Measurements from ENCODE around the gene TMOD3. TPM values are rescaled to one million over a fixed set of nuclear protein-coding genes. Genes with fewer than 3 reads are reported as not detected.
"Not testable (repeated sequence)": the region's sequence is repeated elsewhere in the genome, so short reads cannot be mapped to it uniquely, and the experiment has no call there.

The TMOD3 gene
- total RNA-seq = 10 to 100 TPM; 44.4 to 47.1 TPM
- long read RNA-seq, donor 1, full-length matches to known transcripts = 2 of 8 reads
- long read RNA-seq, donor 1, partial matches to known transcripts = 1 of 8 reads
- long read RNA-seq, donor 1, other reads (novel, unspliced or antisense) = 5 of 8 reads
- long read RNA-seq, donor 2, full-length matches to known transcripts = 10 of 20 reads
- long read RNA-seq, donor 2, partial matches to known transcripts = 7 of 20 reads
- long read RNA-seq, donor 2, other reads (novel, unspliced or antisense) = 3 of 20 reads

DNA sequence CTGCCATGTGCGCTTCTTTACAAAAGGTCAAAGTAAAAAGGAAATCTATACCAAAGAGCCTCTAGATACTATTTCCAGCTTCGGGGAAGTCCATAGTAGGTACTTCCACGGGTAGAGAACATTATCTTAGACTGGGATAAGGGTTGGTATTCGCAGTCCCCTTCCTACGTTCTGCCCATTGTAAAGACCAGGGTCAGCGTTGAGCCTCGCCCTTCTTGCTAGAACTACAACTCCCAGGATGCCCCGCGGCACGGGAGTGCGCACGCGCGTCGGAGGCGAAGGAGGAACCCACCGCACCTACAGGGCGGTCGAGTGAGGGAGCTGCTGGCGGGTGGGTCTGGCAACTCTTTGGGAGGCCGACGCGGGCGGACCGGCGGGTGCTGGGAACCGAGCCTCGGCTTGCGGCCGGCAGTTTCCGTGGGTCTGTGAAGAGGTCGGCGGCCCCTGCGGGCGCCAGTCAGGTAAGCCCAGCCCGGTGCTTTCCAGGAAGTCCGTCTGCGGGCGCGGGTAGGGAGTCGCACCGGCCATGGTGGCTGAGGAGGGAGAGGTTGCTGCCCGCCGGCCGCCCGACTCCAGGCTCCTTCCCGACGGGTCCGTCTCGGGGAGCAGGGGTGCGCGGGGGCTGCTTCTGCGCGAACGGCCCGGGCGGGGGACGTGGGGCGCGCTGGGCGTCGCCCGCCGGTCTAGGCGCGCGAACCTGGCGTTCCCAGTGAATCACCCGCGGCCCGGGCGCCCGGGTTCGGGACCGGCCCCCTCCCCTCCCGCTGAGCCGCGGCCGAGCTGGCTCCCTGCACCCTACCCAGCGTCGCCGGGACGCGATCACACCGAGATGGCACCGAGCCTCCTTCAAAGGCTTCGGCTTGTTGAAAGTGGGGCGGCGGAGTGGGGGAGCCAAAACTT, at the start of gene TMOD3:
TSS of gene TMOD3 (plus strand) at position 278 of the 900 bp plus-strand sequence. CDS start 33,232 bp downstream, outside the sequence.
- intact Hi-C loops (cut with DNase I) = no loop called here

DNA sequence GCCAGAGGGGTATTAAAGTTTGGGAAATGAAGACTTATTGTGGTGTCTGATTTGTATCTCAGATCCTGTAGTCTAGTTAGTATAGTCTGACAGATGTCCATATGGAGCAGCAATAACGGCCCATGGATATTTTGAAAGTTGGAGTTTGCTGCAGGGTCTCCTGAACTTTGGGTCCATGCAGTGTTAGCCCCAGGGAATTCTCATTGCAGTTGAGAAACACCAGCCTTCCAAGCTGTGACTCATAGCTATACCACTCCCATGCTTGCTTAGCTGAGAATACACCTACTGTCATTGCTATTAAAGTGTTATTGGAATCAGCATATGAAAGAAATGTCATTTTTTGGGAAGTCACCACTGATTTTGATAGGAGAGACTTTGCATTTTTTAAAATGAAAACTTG, 48.8 kb upstream of the TMOD3 start:
- DNase-seq (ENCODE audit: low spot score) = no peak
- intact Hi-C loops (cut with DNase I) = loop anchor here in 1 of 2 donors (5.0 kb wide), 1 partner anchor 128 kb away; no protein-coding TSS in a partner anchor

More for the DNA sequence above, at the start of gene TMOD3:
- DNase-seq (ENCODE audit: low spot score) = peak; percentile 97

DNA sequence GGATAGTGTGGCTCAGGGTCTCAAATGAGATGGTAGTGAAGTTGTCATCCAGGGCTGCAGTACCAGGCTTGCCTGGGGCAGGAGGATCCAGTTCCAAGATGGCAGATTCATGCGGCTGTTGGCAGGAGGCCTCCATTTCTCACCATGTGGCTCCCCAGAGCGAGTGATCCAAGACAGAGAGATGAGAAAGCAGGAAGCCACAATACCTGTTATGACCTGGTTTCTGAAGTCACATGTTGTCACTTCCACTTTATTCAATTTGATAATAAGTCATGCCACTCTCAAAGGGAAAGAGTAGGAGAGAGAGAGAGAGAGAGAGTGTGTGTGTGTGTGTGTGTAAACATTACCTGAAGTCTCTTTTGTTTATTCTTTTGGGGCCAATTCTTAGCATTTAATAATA, 47.9 kb upstream of the TMOD3 start:
- no peak for DNase-seq (ENCODE audit: low spot score)
- intact Hi-C loops (cut with DNase I) = loop anchor here in 1 of 2 donors (5.0 kb wide), 1 partner anchor 129 kb away; no protein-coding TSS in a partner anchor

DNA sequence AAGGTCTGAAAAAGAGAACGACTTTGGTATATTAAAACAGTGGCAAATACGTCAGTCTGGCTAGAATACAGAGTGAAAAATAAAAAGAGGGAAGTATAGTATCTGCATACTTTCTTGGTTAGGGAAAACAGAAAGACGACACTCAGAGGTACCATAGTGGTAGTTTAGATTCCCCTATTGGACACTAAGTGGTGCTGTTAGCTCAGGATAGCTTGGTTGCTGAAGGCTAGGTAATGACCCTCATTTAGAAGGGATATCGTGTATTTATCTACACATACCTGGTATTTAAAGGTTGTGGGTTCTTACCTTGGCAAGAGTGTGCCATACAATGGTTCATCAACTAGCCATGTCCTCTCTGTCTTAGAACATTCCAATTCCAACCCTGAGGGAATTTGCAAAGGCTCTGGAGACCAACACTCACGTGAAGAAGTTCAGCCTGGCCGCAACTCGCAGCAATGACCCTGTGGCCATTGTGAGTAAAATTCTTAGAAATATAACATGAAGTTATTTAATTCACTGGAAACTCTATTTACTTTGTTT, 47.0 kb upstream of the TMOD3 start:
- no peak for DNase-seq (ENCODE audit: low spot score)
- intact Hi-C loops (cut with DNase I) = loop anchor here (2.0 to 5.0 kb wide), 2 partner anchors 60 to 130 kb away; no protein-coding TSS in a partner anchor

DNA sequence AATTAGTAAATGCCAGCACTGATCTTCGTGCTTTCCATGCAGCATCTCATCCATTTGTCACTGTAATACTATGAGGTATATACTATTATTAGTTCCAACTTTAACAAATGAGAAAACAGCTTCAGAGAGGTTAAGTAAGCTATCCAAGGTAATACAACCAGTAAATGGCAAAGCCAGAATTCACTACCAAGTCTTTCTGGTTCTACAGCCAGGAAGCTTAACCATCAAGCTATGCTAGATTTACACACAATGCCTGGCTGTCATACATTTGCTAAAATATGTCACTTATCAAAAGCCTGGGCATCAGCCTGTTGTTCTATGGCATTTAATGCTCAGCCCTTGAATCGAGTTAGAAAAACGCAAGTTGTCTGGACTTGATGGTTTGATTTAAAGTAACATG, 45.5 kb upstream of the TMOD3 start:
- intact Hi-C loops (cut with DNase I) = loop anchor here (2.0 to 5.0 kb wide), 2 partner anchors 59 to 132 kb away; no protein-coding TSS in a partner anchor
- no peak for DNase-seq (ENCODE audit: low spot score)

DNA sequence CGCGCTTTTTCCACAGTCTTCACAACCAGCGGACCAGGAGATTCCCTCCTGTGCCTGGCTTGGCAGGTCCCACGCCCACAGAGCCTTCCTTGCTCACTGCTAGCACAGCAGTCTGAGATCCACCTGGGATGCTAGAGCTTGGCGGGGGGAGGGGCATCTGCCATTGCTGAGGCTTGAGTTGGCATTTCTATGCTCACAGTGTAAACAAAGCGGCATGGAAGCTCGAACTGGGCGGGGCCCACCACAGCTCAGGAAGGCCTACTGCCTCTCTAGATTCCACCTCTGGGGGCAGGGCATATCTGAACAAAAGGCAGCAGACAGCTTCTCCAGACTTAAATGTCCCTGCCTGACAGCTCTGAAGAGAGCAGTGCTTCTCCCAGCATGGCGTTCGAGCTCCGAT, 42.3 kb upstream of the TMOD3 start:
- DNase-seq (ENCODE audit: low spot score); intact Hi-C loops (cut with DNase I): not testable (repeated sequence)

DNA sequence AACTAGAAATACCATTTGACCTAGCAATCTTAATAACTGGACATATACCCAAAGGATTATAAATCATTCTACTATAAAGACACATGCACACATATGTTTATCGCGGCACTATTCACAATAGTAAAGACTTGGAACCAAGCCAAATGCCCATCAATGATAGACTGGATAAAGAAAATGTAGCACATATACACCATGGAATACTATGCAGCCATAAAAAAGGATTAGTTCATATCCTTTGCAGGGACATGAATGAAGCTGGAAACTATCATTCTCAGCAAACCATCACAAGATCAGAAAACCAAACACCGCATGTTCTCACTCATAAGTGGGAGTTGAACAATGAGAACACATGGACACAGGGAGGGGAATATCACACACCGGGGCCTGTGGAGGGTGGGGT, 37.0 kb upstream of the TMOD3 start:
- intact Hi-C loops (cut with DNase I) = loop anchor here in 1 of 2 donors (10.0 kb wide), 1 partner anchor 1632 kb away; no protein-coding TSS in a partner anchor
- not testable (repeated sequence) for DNase-seq (ENCODE audit: low spot score)

DNA sequence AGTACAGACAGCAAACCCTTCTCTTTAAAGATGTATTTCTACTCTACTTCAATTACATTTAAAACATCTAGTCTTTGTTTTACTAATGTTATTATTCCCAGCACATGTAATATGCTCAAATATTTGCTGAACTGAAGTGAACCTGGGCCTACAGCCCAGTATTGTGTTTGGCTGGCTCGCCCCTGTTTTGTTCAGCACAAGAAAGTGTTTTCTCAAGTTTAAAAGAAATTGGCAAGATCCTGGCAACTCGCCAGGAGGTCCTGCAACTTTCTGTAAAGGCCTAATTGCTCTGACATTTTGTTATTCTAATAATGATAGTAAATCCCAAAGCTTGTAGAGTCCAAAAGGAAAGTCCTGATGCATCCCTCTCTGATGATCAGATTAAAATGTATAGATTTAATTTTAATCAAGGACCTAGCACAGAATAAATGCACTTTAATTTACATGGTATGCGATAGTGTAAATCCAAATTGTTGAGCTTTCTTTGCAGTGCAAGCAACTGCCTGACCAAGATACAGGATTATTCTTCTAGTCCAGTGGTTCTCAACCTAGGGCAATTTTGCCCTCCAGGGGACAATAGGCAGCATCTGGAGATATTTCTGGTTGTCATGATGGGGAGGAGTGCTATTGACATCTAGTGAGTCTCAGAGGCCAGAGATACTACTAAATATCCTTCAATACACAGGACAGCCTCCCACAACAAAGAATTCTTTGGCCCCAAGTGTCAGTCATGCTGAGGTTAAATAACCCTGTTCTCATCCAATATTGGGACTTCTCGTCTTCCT, 35.7 kb upstream of the TMOD3 start:
- no peak for DNase-seq (ENCODE audit: low spot score)
- intact Hi-C loops (cut with DNase I) = loop anchor here in 1 of 2 donors (10.0 kb wide), 1 partner anchor 1631 kb away; no protein-coding TSS in a partner anchor

DNA sequence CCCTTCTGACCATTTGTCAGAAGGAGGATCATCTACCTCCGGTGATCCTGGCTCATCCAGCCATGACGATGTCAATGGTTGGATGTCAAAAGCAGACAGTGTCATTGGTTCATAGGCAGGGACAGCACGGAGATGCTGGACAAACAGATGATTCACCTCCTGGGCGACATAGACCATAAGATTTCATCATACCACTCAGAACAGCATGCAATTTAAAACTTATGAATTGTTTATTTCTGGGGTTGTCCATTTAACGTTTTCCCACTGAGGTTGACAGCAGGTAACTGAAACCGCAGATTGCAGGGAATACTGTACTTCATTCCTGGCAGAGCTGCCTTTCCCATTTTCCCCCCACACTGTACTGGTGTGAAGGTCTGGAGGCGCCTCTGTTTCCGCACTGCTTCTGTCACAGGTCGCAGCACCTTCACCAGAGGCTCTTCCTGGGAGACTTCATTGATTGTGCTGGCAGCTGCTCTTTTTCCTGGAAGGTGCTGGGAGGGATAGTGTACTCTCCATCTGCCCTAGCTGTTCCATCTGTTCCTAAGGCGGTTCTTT, 32.5 kb upstream of the TMOD3 start:
- DNase-seq (ENCODE audit: low spot score) = no peak
- intact Hi-C loops (cut with DNase I) = loop anchor here in 1 of 2 donors (10.0 kb wide), 1 partner anchor 1628 kb away; no protein-coding TSS in a partner anchor

DNA sequence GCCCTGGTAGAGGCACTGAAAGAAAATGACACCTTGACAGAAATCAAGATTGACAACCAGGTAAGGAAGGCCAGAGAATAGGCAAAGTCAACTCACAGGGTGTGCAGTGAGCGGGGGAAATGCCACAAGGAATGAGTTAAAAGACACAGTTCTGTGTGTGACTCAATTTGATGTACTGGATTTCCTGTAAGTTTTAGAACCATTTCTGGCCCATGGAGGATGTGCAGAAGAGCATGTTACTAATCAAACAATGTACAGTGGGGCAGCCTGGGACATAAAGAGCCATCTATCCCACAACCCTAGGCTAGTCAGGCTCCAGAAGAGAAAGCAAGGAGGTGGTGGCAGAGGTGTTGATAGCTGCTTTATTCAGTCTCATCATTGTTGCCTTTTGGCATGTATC, 31.2 kb upstream of the TMOD3 start:
- DNase-seq (ENCODE audit: low spot score) = no peak
- intact Hi-C loops (cut with DNase I) = loop anchor here in 1 of 2 donors (10.0 kb wide), 1 partner anchor 1627 kb away; no protein-coding TSS in a partner anchor

DNA sequence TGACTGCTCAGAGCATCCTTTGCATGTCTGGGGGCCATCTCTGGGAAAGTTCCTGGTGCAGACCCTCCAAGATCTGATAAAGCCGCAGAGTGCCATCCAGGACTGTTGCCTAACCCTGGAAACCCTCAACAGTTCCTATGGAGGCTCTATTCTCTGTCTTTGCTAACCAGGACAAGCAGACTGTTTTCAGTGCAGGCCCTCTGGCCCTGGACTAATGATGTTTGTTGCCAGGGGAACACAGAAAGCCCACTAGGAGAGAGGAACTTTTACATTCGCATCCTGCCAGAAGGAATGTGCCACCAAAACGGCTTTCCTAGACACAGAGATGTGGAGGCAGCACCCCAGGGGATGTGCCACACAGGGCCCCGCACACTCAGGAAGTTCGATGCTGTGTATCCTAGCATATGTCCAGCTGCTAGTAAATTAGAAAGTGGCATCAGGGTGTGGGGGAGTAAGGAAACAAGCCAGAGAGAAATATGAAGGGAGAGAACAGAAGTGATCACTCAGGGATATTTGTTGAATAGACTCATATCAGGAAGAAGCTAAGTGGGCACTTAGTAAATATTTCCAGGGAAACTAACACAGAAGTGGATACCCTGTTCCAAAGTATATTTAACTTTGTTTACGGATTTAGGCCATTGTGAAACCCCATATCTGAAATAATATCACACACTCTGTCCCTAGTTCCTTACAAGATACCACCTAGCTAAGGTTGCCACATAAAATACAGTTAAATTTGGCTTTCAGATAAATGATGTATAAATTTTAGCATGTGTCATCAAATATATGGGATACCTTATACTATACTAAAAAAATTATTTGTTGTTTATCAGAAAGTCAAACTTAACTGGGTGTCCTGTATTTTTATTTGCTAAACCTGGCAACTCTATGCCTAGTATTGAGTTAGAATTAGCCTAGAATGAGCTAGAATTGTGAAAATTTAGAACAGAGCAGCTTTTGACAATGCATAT, 29.9 kb upstream of the TMOD3 start:
- DNase-seq (ENCODE audit: low spot score) = no peak
- intact Hi-C loops (cut with DNase I) = loop anchor here in 1 of 2 donors (10.0 kb wide), 1 partner anchor 1625 kb away; no protein-coding TSS in a partner anchor

DNA sequence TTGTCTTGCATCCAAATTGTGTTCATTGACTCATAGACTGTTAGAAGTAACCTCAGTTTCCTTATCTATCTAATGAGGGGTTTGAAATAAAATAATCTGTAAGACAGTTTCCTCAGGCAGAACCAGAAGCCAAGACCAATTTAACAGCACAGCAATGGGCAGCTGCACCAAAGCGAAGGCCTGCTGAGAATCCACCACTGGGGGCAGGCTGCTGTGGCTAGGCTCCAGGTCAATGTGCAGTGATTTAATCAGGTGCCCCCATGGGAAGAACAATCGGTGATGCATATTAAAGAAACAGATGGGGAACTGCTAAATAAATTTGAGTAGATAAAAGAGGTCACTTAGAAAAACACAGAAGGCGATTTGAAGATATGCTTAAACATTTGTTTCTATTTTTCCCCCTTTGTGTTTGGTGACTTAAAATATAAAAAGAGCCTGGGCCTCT, 28.0 kb upstream of the TMOD3 start:
- no peak for DNase-seq (ENCODE audit: low spot score)
- intact Hi-C loops (cut with DNase I) = no loop called here

DNA sequence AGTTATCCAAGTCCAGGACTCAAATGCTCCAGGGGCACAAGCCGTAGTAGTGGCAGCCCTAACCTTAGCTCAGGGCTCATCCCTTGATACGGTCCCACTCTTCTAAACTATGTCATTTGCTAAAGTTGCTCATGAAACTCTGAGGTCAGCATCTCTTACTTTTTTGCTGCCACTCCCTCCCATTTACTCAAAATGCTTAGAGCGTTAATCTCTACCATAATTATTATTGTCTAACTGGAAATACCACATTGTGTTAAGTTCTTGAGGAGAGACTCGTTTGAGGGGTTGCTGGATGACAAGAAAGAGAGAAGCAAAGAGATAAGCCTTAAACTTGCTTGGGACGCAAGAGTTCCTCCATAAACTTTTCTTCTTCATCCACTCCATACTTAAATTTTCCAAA, 26.9 kb upstream of the TMOD3 start:
- no peak for DNase-seq (ENCODE audit: low spot score)
- intact Hi-C loops (cut with DNase I) = no loop called here

DNA sequence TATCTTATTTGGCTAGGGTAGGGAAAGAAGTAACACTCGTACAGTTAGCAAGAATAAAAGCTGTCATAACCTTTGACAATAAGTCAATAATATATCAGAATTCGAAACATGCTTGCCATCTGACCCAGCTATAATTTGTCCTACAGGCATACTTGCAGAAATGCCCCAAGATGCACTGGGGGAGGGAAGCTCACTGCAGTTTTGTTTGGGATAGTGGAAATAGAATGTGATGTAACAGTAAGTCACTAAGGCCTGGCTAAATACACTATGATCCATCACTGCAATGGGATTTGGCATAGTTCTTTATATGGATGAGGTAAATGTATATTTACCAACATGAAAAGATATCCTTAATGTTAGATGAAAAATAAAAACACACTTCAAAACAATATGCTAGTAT, 25.5 kb upstream of the TMOD3 start:
- intact Hi-C loops (cut with DNase I) = no loop called here
- no peak for DNase-seq (ENCODE audit: low spot score)

DNA sequence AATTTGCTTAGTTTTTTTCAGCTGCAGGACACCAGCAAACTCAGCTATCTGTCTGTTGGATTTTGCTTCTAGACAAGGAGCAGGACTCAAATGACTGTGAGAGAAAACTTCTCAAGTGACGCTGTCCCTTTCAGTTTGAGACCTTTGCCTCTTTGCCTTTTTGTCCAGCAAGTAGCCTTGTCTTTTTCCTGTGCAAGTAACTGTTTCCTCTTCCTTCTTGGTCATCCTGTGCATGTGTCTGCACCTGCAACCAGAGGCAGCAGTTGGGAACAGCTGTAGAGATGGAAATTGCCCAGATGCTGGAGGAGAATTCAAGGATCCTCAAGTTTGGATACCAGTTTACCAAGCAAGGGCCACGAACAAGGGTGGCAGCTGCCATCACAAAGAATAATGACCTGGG, 23.3 kb upstream of the TMOD3 start:
- no peak for DNase-seq (ENCODE audit: low spot score)
- intact Hi-C loops (cut with DNase I) = no loop called here

DNA sequence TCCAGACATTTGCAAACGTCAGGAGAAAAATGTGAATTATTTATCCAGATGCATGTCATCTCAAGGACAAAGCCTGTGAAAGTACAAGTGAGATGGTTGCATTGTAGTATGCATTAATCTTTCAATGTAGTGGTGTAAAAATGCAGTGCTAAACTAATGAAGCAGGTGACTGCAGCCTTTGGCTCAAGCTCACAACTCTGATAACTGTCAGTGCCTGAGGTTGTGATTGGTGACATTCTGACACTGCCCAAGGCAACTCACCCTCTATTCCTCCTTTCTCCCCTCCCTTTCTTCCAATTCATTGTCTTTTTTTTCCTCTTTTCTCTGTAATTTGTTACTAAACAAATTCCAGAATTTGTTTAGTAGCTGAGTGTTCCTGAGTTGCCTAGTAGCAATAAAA, 20.0 kb upstream of the TMOD3 start:
- intact Hi-C loops (cut with DNase I) = no loop called here

DNA sequence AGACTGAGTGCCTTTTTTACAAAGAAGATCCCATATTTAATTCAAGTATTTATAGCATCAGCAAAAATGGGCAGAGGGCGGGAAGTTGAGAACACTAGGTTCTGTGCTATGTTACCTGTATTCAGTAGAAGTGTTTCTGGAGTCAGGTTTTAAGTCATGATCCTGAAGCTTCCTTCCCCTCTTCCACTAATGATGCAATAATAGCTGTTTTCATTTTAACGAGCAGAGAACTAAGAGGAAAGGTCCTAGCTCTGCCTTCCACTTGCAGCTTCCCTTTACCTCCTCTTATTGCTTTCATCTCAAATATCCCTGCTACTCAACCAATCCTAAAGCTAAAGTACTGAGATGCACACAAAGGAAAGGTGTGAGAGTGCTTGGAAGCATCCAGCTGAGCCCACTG, 16.9 kb upstream of the TMOD3 start:
- intact Hi-C loops (cut with DNase I) = no loop called here
- DNase-seq (ENCODE audit: low spot score) = no peak

More for the DNA sequence above, 20.0 kb upstream of the TMOD3 start:
- no peak for DNase-seq (ENCODE audit: low spot score)
